Esophagus squamous epithelium (tissue), 5 donors: ENCODE results near the gene HCFC1. TPM values are rescaled to one million over a fixed set of nuclear protein-coding genes. Genes with fewer than 3 reads are reported as not detected.
A peak's percentile ranks its signal among the peaks of the same experiment; 100 is the strongest.

Experiments
- DNase-seq: peaks from one replicate; lab custom pipeline; 2025; lab: John Stamatoyannopoulos, UW
- H3K27ac ChIP-seq, 4 donors: fragments of 200-600 bp; sonication (generic); one replicate each; pipeline ENCODE4 v1.5.1; 2016 to 2019; ENCODE audit warnings: mild to moderate bottlenecking in 1 of 4
- H3K27me3 ChIP-seq, 4 donors: fragments of 200-600 bp; sonication (generic); 1 replicate in 3 of 4; 2 replicates in 1 of 4; pipeline versions ENCODE4 v1.5.1 to v1.6.0; 2017 to 2021; ENCODE audit warnings: antibody characterized with exemption in 1 of 4
- H3K36me3 ChIP-seq, 3 donors: fragments of 200-600 bp; sonication (generic); one replicate each; pipeline ENCODE4 v1.5.1; 2016 to 2019
- H3K4me1 ChIP-seq, 3 donors: fragments of 200-600 bp; sonication (generic); one replicate each; pipeline ENCODE4 v1.5.1; 2017 to 2019
- H3K4me3 ChIP-seq, 4 donors: fragments of 200-600 bp; sonication (generic); 1 replicate in 3 of 4; 2 replicates in 1 of 4; pipeline ENCODE4 v1.5.1; 2016 to 2019; ENCODE audit warnings: mild to moderate bottlenecking in 2 of 4, moderate library complexity in 1 of 4
- H3K9me3 ChIP-seq, 3 donors: fragments of 200-600 bp; sonication (generic); one replicate each; pipeline ENCODE4 v1.5.1; 2016 to 2019
- CTCF ChIP-seq, 6 experiments: fragments of 450-650 bp in 4 of 6; fragments of 200-600 bp in 2 of 6; sonication (generic) in 2 of 6; IDR thresholded peaks; one replicate each; pipeline ENCODE4 v1.5.1; 2016 to 2019; ENCODE audit warnings: antibody characterized with exemption in 6 of 6, mild to moderate bottlenecking in 4 of 6, moderate library complexity in 4 of 6
- POLR2A ChIP-seq, 4 donors: fragments of 450-650 bp; IDR thresholded peaks; one replicate each; pipeline ENCODE4 v1.6.1; 2017; ENCODE audit warnings: antibody characterized with exemption in 4 of 4, mild to moderate bottlenecking in 4 of 4, moderate library complexity in 3 of 4
- WGBS, 2 donors: methylation state at CpG; one replicate each; pipeline ENCODE4 v1.1.5; 2018; 5-methylcytosine and 5-hydroxymethylcytosine counted together
- intact Hi-C: fragments of 100-400 bp; cut with DNase I; formaldehyde crosslinking; loops from one replicate; pipeline ENCODE4 v1.15.0; 2022
- total RNA-seq, 4 donors: library from RNA; depleted of rRNA; stranded (reverse); fragments of >200 nt; gene quantifications; one replicate each; pipeline ENCODE4 v1.1.0, GENCODE V29; 2016
- donor health status: DM: yes; HTN: yes; CAD: no.

The HCFC1 gene
- total RNA-seq, 4 donors from 2014 or later: 22.2 to 54.0 (median 37.0) TPM

DNA sequence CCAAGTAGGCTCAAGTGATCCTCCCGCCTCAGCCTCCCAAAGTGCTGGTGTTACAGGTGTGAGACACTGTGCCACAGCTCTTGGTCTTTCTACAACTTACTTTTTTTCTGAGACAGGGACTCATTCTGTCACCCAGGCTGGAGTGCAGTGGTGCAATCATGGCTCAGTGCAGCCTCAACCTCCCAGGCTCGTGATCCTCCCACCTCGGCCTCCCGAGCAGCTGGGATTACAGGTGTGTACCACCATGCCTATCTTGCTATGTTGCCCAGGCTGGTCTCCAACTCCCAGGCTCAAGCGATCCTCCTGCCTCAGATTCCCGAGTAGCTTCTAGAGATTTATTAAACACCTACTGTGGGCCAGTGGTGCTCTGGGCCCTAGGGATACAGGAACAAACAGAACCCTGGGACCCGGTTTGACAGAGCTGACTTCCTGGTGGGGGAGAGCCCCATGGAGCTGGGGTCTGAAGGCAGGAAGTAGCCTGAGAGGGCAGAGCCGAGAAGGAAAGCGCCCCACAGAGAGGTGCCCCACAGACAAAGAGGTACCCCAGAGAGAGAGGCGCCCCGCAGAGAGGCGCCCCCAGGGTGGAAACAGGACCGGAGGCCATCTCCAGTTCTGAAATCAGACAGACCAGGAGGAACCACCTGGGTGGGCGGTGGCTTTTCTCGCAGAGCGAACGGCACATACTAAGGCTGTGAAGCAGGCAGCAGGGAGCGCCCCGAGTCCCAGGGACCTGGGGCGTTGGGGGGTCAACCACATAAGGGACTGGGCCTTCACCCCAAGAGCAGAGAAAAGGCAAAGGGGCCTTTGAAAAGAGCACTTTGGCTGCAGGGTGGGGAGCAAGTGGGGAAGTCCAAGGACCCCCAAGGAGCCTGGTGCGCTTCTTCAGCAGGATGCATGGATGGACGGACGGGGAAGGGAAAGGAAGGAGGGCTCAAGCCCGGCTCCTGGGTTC is 43.1 kb upstream of the HCFC1 start:
- Histone ChIP-seq H3K27me3 (peaks cover 0 to 3% (median 0%) of the 10 kb centered on the region in 4 donors), H3K27ac (no peak overlapping the region), H3K4me1 (peaks cover 4 to 37% (median 12%) of the 10 kb centered on the region in 3 donors), H3K9me3 (no peaks in the 10 kb centered on the region), H3K36me3 (peaks cover 0 to 68% (median 19%) of the 10 kb centered on the region in 3 donors), H3K4me3 (no peak overlapping the region)
- DNase-seq: no peak
- WGBS, 2 donors: 88 to 94% methylated on average over 5 to 15 of the region's 24 CpGs
- intact Hi-C loops: no loop called here
- TF ChIP-seq POLR2A (IDR thresholded peaks at IDR 0.05) (no peak), CTCF (IDR thresholded peaks at IDR 0.05) (no peak)

DNA sequence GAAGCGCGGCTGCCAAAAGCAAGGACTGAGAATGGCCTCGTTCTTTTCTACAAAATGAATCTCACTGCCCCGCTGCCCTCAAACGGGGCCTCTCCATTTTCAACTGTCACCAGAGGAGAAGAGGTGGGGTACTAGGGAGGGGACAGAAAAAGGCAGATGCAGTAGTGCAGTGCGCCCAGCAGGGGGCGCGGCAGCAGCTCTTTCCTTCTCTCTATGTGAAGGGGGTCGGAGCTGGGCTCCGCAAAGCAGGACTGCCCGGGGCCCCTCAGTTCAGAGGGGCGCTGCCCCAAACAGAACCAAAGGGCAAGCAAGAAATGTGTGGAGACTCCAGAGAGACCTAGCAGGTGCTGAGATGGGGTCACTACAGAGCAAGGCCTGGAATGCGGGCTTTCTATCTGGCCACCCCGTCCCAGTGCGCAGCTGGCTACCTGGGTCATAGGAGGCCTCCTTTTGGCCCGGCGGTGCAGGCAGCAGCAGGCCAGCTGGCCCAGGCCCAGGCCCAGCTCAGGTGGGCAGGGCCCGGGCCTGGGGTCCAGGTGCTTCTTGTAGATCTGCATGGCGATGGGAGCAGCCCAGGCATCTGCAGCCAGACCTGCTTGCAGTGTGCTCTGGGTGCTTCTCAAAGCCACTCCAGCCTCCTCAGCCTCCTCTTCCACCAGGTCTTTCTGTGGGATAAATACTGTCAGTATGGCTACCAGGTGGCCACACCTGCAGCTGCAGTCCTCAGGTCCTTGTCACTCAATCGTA is 42.2 kb upstream of the HCFC1 start:
- intact Hi-C loops: no loop called here
- H3K4me1 ChIP-seq: peaks cover 4 to 32% (median 11%) of the 10 kb centered on the region in 3 donors
- no peak overlapping the region for H3K4me3 ChIP-seq
- no peak for TF ChIP-seq POLR2A (IDR thresholded peaks at IDR 0.05)
- peak; percentile 75 to 87 (median 82) for TF ChIP-seq CTCF (IDR thresholded peaks at IDR 0.05)
- no peak for DNase-seq
- no peaks in the 10 kb centered on the region for H3K9me3 ChIP-seq
- peaks cover 0 to 3% (median 0%) of the 10 kb centered on the region in 4 donors for H3K27me3 ChIP-seq
- peaks cover 0 to 68% (median 19%) of the 10 kb centered on the region in 3 donors for H3K36me3 ChIP-seq
- 25 to 40% methylated on average over 2 to 13 of the region's 20 CpGs for WGBS, 2 donors
- H3K27ac ChIP-seq: no peak overlapping the region

DNA sequence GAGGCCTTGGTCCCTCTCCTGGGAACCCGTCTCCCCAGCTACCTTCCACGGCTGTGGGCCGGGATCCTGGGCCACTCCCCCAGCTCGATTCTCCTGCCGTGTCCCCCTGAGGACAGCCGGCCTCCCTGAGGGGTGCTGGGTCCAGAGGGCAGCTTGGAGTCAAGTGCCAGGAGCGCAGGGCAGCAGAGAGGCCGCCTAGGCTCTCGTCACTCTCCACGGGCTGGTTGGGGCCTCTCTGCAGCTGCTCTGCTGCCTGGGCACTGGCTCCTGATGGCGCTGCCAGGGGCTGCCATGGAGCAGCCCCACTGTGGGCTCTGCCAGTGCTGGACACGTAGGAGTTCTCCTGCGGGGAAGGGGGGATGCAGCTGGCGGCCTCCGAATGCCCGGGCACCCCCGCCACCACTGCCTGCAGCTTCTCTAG is 41.4 kb upstream of the HCFC1 start:
- H3K4me1 ChIP-seq: peaks cover 1 to 25% (median 4%) of the 10 kb centered on the region in 3 donors
- H3K27ac ChIP-seq: peak overlapping the region in 1 of 4 donors; percentile 34
- TF ChIP-seq CTCF (IDR thresholded peaks at IDR 0.05) (no peak), POLR2A (IDR thresholded peaks at IDR 0.05) (no peak)
- no peak for DNase-seq
- peaks cover 0 to 68% (median 19%) of the 10 kb centered on the region in 3 donors for H3K36me3 ChIP-seq
- H3K4me3 ChIP-seq: no peak overlapping the region
- H3K27me3 ChIP-seq: peaks cover 0 to 3% (median 0%) of the 10 kb centered on the region in 4 donors
- intact Hi-C loops: no loop called here
- no peaks in the 10 kb centered on the region for H3K9me3 ChIP-seq
- no CpG with 5 or more reads among the region's 17 CpGs for WGBS, 2 donors

GRCh38 chrX:154012336-154012991 is 40.8 kb upstream of the HCFC1 start:
- H3K9me3 ChIP-seq: no peaks in the 10 kb centered on the region
- intact Hi-C loops: no loop called here
- no peak for TF ChIP-seq POLR2A (IDR thresholded peaks at IDR 0.05)
- H3K27ac ChIP-seq: peak overlapping the region in 1 of 4 donors; percentile 34
- DNase-seq: no peak
- H3K4me1 ChIP-seq: peaks cover 0 to 20% (median 0%) of the 10 kb centered on the region in 3 donors
- H3K36me3 ChIP-seq: peaks cover 0 to 68% (median 18%) of the 10 kb centered on the region in 3 donors
- WGBS, 2 donors: 60% methylated on average over 3 of the region's 17 CpGs; no CpG with 5 or more reads in 1 of the 2 donors
- peaks cover 0 to 3% (median 0%) of the 10 kb centered on the region in 4 donors for H3K27me3 ChIP-seq
- no peak overlapping the region for H3K4me3 ChIP-seq
